Erythroblast (primary cell): ENCODE data around the gene CDH8.
"Not testable (repeated sequence)": the region's sequence is repeated elsewhere in the genome, so short reads cannot be mapped to it uniquely, and the experiment has no call there.

Experiments
- DNase-seq, 2 experiments: peaks; one replicate each; lab custom pipeline; 2025; lab: John Stamatoyannopoulos, UW
- GATA1 ChIP-seq: IDR thresholded peaks from 2 replicates; pipeline ENCODE4 v1.6.1; 2011; ENCODE audit warnings: low read depth, mild to moderate bottlenecking, control low read depth, low read length, moderate library complexity
- POLR2A ChIP-seq: IDR thresholded peaks from 2 replicates; pipeline ENCODE4 v1.6.1; 2011; ENCODE audit warnings: mild to moderate bottlenecking, low read length

Gene CDH8

GRCh38 chr16:61937646-61938045, 98.6 kb downstream of the CDH8 start:
- no peak for DNase-seq
- TF ChIP-seq GATA1 (no peak), POLR2A (no peak)

GRCh38 chr16:61936522-61936921, 99.7 kb downstream of the CDH8 start:
- TF ChIP-seq GATA1 (no peak), POLR2A (no peak)
- DNase-seq = no peak

GRCh38 chr16:61934601-61935000, 101.6 kb downstream of the CDH8 start:
- TF ChIP-seq GATA1 = no peak
- no peak for TF ChIP-seq POLR2A
- DNase-seq = no peak

- no peak for TF ChIP-seq GATA1
- no peak for TF ChIP-seq POLR2A
- no peak for DNase-seq
These were observed 106.5 kb downstream of the CDH8 start for GRCh38 chr16:61929776-61930175.

- DNase-seq = no peak
- TF ChIP-seq GATA1 (no peak), POLR2A (no peak)
These were observed 109.5 kb downstream of the CDH8 start for GRCh38 chr16:61926766-61927165.

- no peak for DNase-seq
- TF ChIP-seq GATA1 (no peak), POLR2A (no peak)
These were observed 112.6 kb downstream of the CDH8 start for GRCh38 chr16:61923629-61924028.

- TF ChIP-seq GATA1 (no peak), POLR2A (no peak)
- no peak for DNase-seq
These were observed 114.9 kb downstream of the CDH8 start for GRCh38 chr16:61921373-61921772.

GRCh38 chr16:61917865-61918826, 118.1 kb downstream of the CDH8 start:
- not testable (repeated sequence) for DNase-seq

GRCh38 chr16:61915569-61915968, 120.7 kb downstream of the CDH8 start:
- no peak for TF ChIP-seq GATA1
- TF ChIP-seq POLR2A = no peak
- DNase-seq = no peak

DNA sequence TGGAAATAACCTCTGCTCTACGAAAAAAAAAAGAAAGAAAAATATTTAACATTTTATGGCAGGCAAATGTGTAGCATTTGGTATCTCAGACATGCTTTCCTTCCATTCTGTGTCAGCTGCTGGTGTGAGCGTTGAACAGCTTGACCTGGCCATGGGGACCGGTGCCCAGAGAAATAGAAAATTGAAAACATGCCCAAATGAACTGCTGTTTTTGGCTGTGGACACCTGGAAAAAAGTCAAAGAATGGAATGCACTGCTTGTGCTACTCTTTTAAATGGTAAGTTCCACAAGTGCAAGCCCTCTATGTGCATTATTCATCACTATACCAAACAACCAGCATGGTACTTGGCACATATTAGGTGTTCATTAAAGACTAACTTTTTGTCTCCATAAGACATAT, 127.2 kb downstream of the CDH8 start:
- no peak for TF ChIP-seq GATA1
- TF ChIP-seq POLR2A = no peak
- no peak for DNase-seq

DNA sequence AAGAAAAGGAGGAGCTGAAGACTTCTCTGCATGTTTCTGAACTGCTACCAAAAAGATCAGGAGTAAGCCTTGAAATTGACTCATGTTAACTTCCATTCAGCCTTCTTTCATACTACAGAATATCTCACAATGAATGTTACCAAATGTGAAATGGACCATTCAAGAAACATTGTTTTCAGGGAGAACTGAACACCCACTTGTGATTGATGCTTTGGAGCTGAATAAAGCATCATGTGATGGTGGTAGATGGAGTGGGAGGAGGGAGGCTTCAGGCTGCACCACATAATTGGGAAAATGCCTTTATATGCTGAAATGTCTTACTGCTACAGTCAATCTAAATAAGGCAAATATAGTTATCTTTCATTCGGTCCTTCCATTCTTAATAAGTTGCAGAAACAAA, 127.8 kb downstream of the CDH8 start:
- no peak for TF ChIP-seq POLR2A
- no peak for TF ChIP-seq GATA1
- DNase-seq = no peak

- DNase-seq = no peak
- TF ChIP-seq POLR2A (no peak), GATA1 (no peak)
These were observed 134.5 kb downstream of the CDH8 start for GRCh38 chr16:61901689-61902088.

DNA sequence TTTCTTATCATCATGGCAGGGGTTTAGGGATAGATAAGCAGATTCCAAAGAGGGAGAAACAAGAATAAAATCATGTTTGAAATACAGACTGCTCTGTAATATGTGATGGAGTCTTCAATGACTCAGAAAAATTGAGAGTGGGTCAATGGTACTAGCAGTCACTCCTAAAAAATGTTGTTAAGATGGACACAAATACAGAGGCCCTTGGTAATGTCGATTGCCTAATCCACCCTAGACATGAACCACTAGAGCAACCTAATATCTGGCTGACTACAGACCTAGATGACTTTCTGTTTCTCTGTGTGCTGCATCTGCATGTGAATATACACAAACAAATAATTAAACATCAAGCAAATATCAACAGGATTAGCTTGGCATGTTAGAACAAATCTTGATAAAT, 135.8 kb downstream of the CDH8 start:
- no peak for TF ChIP-seq GATA1
- TF ChIP-seq POLR2A = no peak
- DNase-seq = no peak

GRCh38 chr16:61897657-61898056, 138.6 kb downstream of the CDH8 start:
- no peak for DNase-seq
- TF ChIP-seq GATA1 (no peak), POLR2A (no peak)

- no peak for DNase-seq
- TF ChIP-seq GATA1 (no peak), POLR2A (no peak)
These were observed 143.7 kb downstream of the CDH8 start for GRCh38 chr16:61892531-61892930.

DNA sequence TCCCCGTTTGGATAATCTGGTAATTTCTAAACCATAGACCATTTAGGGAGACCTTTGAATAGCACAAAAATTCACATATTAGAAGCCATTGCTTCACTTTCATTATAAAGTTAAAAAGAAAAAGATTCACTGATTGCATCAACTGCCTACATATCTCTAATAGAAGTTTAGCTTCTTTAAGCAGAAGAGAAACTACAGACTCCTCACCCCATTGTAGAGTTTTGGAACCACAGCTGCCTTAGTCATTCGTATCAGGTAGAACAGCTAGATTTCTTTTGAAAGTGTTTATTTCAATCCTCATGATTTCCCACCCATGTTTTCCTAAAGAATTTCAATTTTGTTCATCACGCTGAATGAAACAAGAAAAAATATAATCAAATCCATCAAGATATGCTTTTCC, 144.8 kb downstream of the CDH8 start:
- TF ChIP-seq POLR2A = no peak
- TF ChIP-seq GATA1 = no peak
- DNase-seq = no peak
